GM18498 (cell line): ENCODE results near the gene SAT2.

Experiments
- ATAC-seq: cut with Tn5 transposase; IDR thresholded peaks from one replicate; pipeline ENCODE4 v1.9.1; 2021; ENCODE audit warnings: mild to moderate bottlenecking, moderate library complexity; ENCODE audit not compliant: unreplicated experiment

The SAT2 gene

GRCh38 chr17:7592422-7593021, 35.1 kb downstream of the SAT2 start:
- ATAC-seq = no peak

GRCh38 chr17:7591596-7591995, 36.0 kb downstream of the SAT2 start:
- no peak for ATAC-seq

- no peak for ATAC-seq
Measured at GRCh38 chr17:7590743-7591142, 36.9 kb downstream of the SAT2 start.

GRCh38 chr17:7589891-7590691, 37.5 kb downstream of the SAT2 start, which contains the start of gene SOX15:
Gene SOX15, minus strand, starts transcription at chr17:7590094. Its CDS starts 418 bp downstream, at chr17:7589676.
- no peak for ATAC-seq

GRCh38 chr17:7589204-7589868, 38.3 kb downstream of the SAT2 start:
- no peak for ATAC-seq

- ATAC-seq = no peak
Measured at GRCh38 chr17:7588553-7589203, 38.9 kb downstream of the SAT2 start.

GRCh38 chr17:7587420-7588151, 40.0 kb downstream of the SAT2 start:
- ATAC-seq = no peak

GRCh38 chr17:7586673-7587419, 40.8 kb downstream of the SAT2 start:
- no peak for ATAC-seq

GRCh38 chr17:7583253-7584109, 44.1 kb downstream of the SAT2 start, which contains the start of gene MPDU1:
Gene MPDU1, plus strand, starts transcription at chr17:7583852. Its CDS starts 11 bp downstream, at chr17:7583863.
- peak; percentile 72 for ATAC-seq

- ATAC-seq = no peak
Measured at GRCh38 chr17:7582396-7583252, 45.0 kb downstream of the SAT2 start.

- ATAC-seq = no peak
Measured at GRCh38 chr17:7580604-7581575, 46.7 kb downstream of the SAT2 start.

GRCh38 chr17:7579834-7580603, 47.6 kb downstream of the SAT2 start:
- ATAC-seq = no peak

- ATAC-seq = no peak
Measured at GRCh38 chr17:7579001-7579833, 48.4 kb downstream of the SAT2 start, which contains the start of gene CD68. Gene CD68, plus strand, starts transcription at chr17:7579638. Its CDS starts 40 bp downstream, at chr17:7579678.

GRCh38 chr17:7577327-7578199, 50.1 kb downstream of the SAT2 start:
- ATAC-seq = no peak
